HepG2 (cell line): ENCODE measurements around the gene ANKRD12. TPM values are rescaled to one million over a fixed set of nuclear protein-coding genes. Genes with fewer than 3 reads are reported as not detected.

ENCODE experiments used
- ATRX ChIP-seq: sonication (generic); formaldehyde crosslinking; IDR thresholded peaks from 2 replicates; pipeline ENCODE4 v1.4.0; 2020; ENCODE audit warnings: missing genetic modification reagents, borderline replicate concordance
- CEBPG ChIP-seq: IDR thresholded peaks from 2 replicates; pipeline ENCODE4 v1.6.1; 2016
- HMGXB4 ChIP-seq, 2 experiments: sonication (generic) in 1 of 2; formaldehyde crosslinking in 1 of 2; IDR thresholded peaks; 2 replicates each; pipeline versions ENCODE4 v1.4.0 to v1.6.1; 2018 to 2020; ENCODE audit warnings: missing genetic modification reagents in 2 of 2, borderline replicate concordance in 1 of 2, low read depth in 1 of 2, mild to moderate bottlenecking in 1 of 2, missing biosample characterization in 1 of 2
- HNRNPH1 ChIP-seq: fragments of 200-400 bp; formaldehyde crosslinking; optimal IDR thresholded peaks from 2 replicates; pipeline ENCODE3; 2017; ENCODE audit warnings: mild to moderate bottlenecking, low read depth, low read length
- MTA1 ChIP-seq: sonication (generic); formaldehyde crosslinking; IDR thresholded peaks from 2 replicates; pipeline ENCODE4 v1.4.0; 2020; ENCODE audit warnings: missing genetic modification reagents, mild to moderate bottlenecking, borderline replicate concordance
- NFIC ChIP-seq: IDR thresholded peaks from 2 replicates; pipeline ENCODE4 v1.6.1; 2012; ENCODE audit warnings: mild to moderate bottlenecking, low read length, inconsistent platforms
- NR2F6 ChIP-seq, 2 experiments: IDR thresholded peaks; 2 replicates each; pipeline ENCODE4 v1.6.1; 2016; ENCODE audit warnings: antibody characterized with exemption in 1 of 2, mild to moderate bottlenecking in 1 of 2
- POLR2AphosphoS2 ChIP-seq: IDR thresholded peaks from 2 replicates; pipeline ENCODE4 v1.6.1; 2011; ENCODE audit warnings: low read depth, low read length, improper control_type of control experiment
- SIX4 ChIP-seq: sonication (generic); formaldehyde crosslinking; IDR thresholded peaks from 2 replicates; pipeline ENCODE4 v1.4.0; 2020; ENCODE audit warnings: missing genetic modification reagents
- TAF15 ChIP-seq: fragments of 200-400 bp; formaldehyde crosslinking; IDR thresholded peaks from one replicate; pipeline ENCODE4 v1.6.1; 2018; ENCODE audit warnings: mild to moderate bottlenecking, low read depth, low read length; ENCODE audit not compliant: poor library complexity, severe bottlenecking
- TBP ChIP-seq: sonication (generic); formaldehyde crosslinking; IDR thresholded peaks from 2 replicates; pipeline ENCODE4 v1.5.0; 2020; ENCODE audit warnings: missing genetic modification reagents
- TEAD2 ChIP-seq: sonication (generic); formaldehyde crosslinking; IDR thresholded peaks from 2 replicates; pipeline ENCODE4 v1.9.0; 2021; ENCODE audit warnings: missing genetic modification reagents
- YEATS2 ChIP-seq: sonication (generic); formaldehyde crosslinking; IDR thresholded peaks from 2 replicates; pipeline ENCODE4 v1.4.0; 2020; ENCODE audit warnings: missing genetic modification reagents, borderline replicate concordance
- ZBTB1 ChIP-seq: sonication (generic); formaldehyde crosslinking; IDR thresholded peaks from 2 replicates; pipeline ENCODE4 v1.4.0; 2020; ENCODE audit warnings: missing genetic modification reagents, borderline replicate concordance
- ZMAT3 ChIP-seq: sonication (generic); formaldehyde crosslinking; conservative IDR thresholded peaks from 2 replicates; pipeline ENCODE4 v1.7.0; 2021; ENCODE audit warnings: missing genetic modification reagents
- ZNF260 ChIP-seq: sonication (generic); formaldehyde crosslinking; IDR thresholded peaks from 2 replicates; pipeline ENCODE4 v1.4.0; 2020; ENCODE audit warnings: missing genetic modification reagents, low read depth, mild to moderate bottlenecking, borderline replicate concordance
- ZNF777 ChIP-seq: sonication (generic); formaldehyde crosslinking; IDR thresholded peaks from 2 replicates; pipeline ENCODE4 v1.4.0; 2020; ENCODE audit warnings: missing genetic modification reagents
- polyA plus RNA-seq, 8 experiments: library from polyadenylated mRNA; depleted of rRNA in 3 of 8; stranded (reverse) in 7 of 8; unstranded in 1 of 8; fragments of >200 nt; fragmentation: Illumina TruSeq in 4 of 8; extraction: Trizol in 4 of 8; gene quantifications; 2 replicates each; pipeline versions ENCODE4 v1.2.1 to v1.2.3, GENCODE V29; 2011 to 2016; ENCODE audit warnings: low read depth in 4 of 8, missing spikeins in 1 of 8, mixed read lengths in 1 of 8; ENCODE audit not compliant: insufficient read depth in 1 of 8
- total RNA-seq, 5 experiments: library from RNA; depleted of rRNA; stranded (reverse); fragments of >200 nt; fragmentation: Illumina TruSeq; extraction: Trizol; gene quantifications; 2 replicates each; pipeline ENCODE4 v1.2.3, GENCODE V29; 2016; ENCODE audit warnings: low read depth in 1 of 5
- TF ChIP-seq, protein P1 (sequence below): sonication (generic); formaldehyde crosslinking; IDR thresholded peaks from 2 replicates; pipeline ENCODE4 v1.8.1; 2022; ENCODE audit warnings: low read depth, mild to moderate bottlenecking, missing genetic modification reagents
- TF ChIP-seq, protein P2 (sequence below): sonication (generic); formaldehyde crosslinking; IDR thresholded peaks from 2 replicates; pipeline ENCODE4 v1.5.0; 2020; ENCODE audit warnings: missing genetic modification reagents
- TF ChIP-seq, protein P3 (sequence below): sonication (generic); formaldehyde crosslinking; IDR thresholded peaks from 2 replicates; pipeline ENCODE4 v1.4.0; 2020; ENCODE audit warnings: missing genetic modification reagents

The ANKRD12 gene
- total and polyA plus RNA-seq, 2 of the 13 experiments (the other 11 are each of a cell fraction or from before 2014, with no cell fraction given) = 6.0 to 23.2 TPM

GRCh38 chr18:9136315-9137155 lies at the start of gene ANKRD12 (continued):
- TF ChIP-seq SIX4 (CRISPR knock-in tag) (no peak), TEAD2 (CRISPR knock-in tag) (no peak), ZNF260 (CRISPR knock-in tag) (no peak), HMGXB4 (CRISPR knock-in tag; IDR thresholded peaks at IDR 0.05; ENCODE audit: borderline replicate concordance in 1 of 2, low read depth in 1 of 2) (peak; percentile 67 to 87; a peak in 3 of 4 replicates), ZNF777 (CRISPR knock-in tag) (no peak; the same call in 1 of the 2 replicates), ZBTB1 (no peak), NFIC (no peak), POLR2AphosphoS2 (no peak), ATRX (CRISPR knock-in tag) (no peak), HNRNPH1 (no peak), MTA1 (CRISPR knock-in tag) (peak; percentile 96), CEBPG (no peak), TAF15 (peak; percentile 15), TBP (no peak), YEATS2 (CRISPR knock-in tag) (peak; percentile 60; the same call in 1 of the 2 replicates), NR2F6 (IDR thresholded peaks at IDR 0.05) (no peak), NR2F6 (CRISPR knock-in tag; IDR thresholded peaks at IDR 0.05) (no peak), ZMAT3 (CRISPR knock-in tag) (peak; percentile 90)
- TF ChIP-seq, protein P1, sequence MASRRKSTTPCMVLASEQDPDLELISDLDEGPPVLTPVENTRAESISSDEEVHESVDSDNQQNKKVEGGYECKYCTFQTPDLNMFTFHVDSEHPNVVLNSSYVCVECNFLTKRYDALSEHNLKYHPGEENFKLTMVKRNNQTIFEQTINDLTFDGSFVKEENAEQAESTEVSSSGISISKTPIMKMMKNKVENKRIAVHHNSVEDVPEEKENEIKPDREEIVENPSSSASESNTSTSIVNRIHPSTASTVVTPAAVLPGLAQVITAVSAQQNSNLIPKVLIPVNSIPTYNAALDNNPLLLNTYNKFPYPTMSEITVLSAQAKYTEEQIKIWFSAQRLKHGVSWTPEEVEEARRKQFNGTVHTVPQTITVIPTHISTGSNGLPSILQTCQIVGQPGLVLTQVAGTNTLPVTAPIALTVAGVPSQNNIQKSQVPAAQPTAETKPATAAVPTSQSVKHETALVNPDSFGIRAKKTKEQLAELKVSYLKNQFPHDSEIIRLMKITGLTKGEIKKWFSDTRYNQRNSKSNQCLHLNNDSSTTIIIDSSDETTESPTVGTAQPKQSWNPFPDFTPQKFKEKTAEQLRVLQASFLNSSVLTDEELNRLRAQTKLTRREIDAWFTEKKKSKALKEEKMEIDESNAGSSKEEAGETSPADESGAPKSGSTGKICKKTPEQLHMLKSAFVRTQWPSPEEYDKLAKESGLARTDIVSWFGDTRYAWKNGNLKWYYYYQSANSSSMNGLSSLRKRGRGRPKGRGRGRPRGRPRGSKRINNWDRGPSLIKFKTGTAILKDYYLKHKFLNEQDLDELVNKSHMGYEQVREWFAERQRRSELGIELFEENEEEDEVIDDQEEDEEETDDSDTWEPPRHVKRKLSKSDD (CRISPR knock-in tag) = 0 out of 2 replicates have a peak, but pooled peaks have one; percentile 51
- TF ChIP-seq, protein P2, sequence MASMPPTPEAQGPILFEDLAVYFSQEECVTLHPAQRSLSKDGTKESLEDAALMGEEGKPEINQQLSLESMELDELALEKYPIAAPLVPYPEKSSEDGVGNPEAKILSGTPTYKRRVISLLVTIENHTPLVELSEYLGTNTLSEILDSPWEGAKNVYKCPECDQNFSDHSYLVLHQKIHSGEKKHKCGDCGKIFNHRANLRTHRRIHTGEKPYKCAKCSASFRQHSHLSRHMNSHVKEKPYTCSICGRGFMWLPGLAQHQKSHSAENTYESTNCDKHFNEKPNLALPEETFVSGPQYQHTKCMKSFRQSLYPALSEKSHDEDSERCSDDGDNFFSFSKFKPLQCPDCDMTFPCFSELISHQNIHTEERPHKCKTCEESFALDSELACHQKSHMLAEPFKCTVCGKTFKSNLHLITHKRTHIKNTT (CRISPR knock-in tag) = no peak
- TF ChIP-seq, protein P3, sequence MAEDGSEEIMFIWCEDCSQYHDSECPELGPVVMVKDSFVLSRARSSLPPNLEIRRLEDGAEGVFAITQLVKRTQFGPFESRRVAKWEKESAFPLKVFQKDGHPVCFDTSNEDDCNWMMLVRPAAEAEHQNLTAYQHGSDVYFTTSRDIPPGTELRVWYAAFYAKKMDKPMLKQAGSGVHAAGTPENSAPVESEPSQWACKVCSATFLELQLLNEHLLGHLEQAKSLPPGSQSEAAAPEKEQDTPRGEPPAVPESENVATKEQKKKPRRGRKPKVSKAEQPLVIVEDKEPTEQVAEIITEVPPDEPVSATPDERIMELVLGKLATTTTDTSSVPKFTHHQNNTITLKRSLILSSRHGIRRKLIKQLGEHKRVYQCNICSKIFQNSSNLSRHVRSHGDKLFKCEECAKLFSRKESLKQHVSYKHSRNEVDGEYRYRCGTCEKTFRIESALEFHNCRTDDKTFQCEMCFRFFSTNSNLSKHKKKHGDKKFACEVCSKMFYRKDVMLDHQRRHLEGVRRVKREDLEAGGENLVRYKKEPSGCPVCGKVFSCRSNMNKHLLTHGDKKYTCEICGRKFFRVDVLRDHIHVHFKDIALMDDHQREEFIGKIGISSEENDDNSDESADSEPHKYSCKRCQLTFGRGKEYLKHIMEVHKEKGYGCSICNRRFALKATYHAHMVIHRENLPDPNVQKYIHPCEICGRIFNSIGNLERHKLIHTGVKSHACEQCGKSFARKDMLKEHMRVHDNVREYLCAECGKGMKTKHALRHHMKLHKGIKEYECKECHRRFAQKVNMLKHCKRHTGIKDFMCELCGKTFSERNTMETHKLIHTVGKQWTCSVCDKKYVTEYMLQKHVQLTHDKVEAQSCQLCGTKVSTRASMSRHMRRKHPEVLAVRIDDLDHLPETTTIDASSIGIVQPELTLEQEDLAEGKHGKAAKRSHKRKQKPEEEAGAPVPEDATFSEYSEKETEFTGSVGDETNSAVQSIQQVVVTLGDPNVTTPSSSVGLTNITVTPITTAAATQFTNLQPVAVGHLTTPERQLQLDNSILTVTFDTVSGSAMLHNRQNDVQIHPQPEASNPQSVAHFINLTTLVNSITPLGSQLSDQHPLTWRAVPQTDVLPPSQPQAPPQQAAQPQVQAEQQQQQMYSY (CRISPR knock-in tag) = no peak
